Fibroblast of lung (primary cell): ENCODE data around the gene MSN. TPM values are rescaled to one million over a fixed set of nuclear protein-coding genes. Genes with fewer than 3 reads are reported as not detected.

ENCODE experiments used
- DNase-seq, 2 donors: peaks; one replicate each; pipeline versions ENCODE4 v3.0.0 to v3.0.0-alpha.2; 2010; ENCODE audit warnings: low read depth in 2 of 2
- H2AFZ ChIP-seq: 2 replicates; pipeline ENCODE4 v1.5.1; 2012; ENCODE audit warnings: low read length, control low read depth, inconsistent platforms
- H3K27ac ChIP-seq: 2 replicates; pipeline ENCODE4 v1.5.1; 2011; ENCODE audit warnings: low read length, control low read depth; ENCODE audit not compliant: insufficient read depth
- H3K27me3 ChIP-seq: 2 replicates; pipeline ENCODE4 v1.5.1; 2011; ENCODE audit warnings: mild to moderate bottlenecking, low read length; ENCODE audit not compliant: control insufficient read depth, insufficient read depth
- H3K36me3 ChIP-seq: 2 replicates; pipeline ENCODE4 v1.5.1; 2011; ENCODE audit warnings: low read length; ENCODE audit not compliant: control insufficient read depth, insufficient read depth
- H3K4me1 ChIP-seq: 2 replicates; pipeline ENCODE4 v1.5.1; 2011; ENCODE audit warnings: low read length; ENCODE audit not compliant: control insufficient read depth, insufficient read depth; ENCODE audit errors: extremely low read depth
- H3K4me2 ChIP-seq: 2 replicates; pipeline ENCODE4 v1.5.1; 2011; ENCODE audit warnings: low read length, control low read depth; ENCODE audit not compliant: insufficient read depth; ENCODE audit errors: extremely low read depth
- H3K4me3 ChIP-seq, 4 experiments: fragments of 200-600 bp in 1 of 4; sonication (generic) in 1 of 4; replicated peaks in 1 of 4; 2 replicates each; pipeline ENCODE4 v1.5.1; 2011 to 2016; ENCODE audit warnings: low read length in 4 of 4, low read depth in 3 of 4, mild to moderate bottlenecking in 3 of 4, control low read depth in 2 of 4, inconsistent platforms in 1 of 4, mixed read lengths in 1 of 4; ENCODE audit not compliant: insufficient read depth in 1 of 4; ENCODE audit errors: control extremely low read depth in 1 of 4
- H3K79me2 ChIP-seq: 2 replicates; pipeline ENCODE4 v1.5.1; 2012; ENCODE audit warnings: mild to moderate bottlenecking, low read length, inconsistent platforms; ENCODE audit not compliant: control insufficient read depth, insufficient read depth
- H3K9ac ChIP-seq: 2 replicates; pipeline ENCODE4 v1.5.1; 2011; ENCODE audit warnings: mild to moderate bottlenecking, low read length, control low read depth; ENCODE audit not compliant: insufficient read depth
- H3K9me3 ChIP-seq: 2 replicates; pipeline ENCODE4 v1.5.1; 2012; ENCODE audit warnings: low read depth, low read length; ENCODE audit not compliant: control insufficient read depth, insufficient read depth
- H4K20me1 ChIP-seq: 2 replicates; pipeline ENCODE4 v1.5.1; 2011; ENCODE audit warnings: low read length; ENCODE audit not compliant: control insufficient read depth, insufficient read depth; ENCODE audit errors: extremely low read depth
- EZH2 ChIP-seq: IDR thresholded peaks from 2 replicates; pipeline ENCODE4 v1.5.1; 2012; ENCODE audit warnings: low read length, control low read depth, mild to moderate bottlenecking; ENCODE audit errors: missing control alignments
- polyA plus RNA-seq, 2 donors: library from polyadenylated mRNA; depleted of rRNA in 1 of 2; stranded (reverse) in 1 of 2; unstranded in 1 of 2; fragments of >200 nt; gene quantifications; 2 replicates each; pipeline ENCODE4 v1.2.1, GENCODE V29; 2011 to 2012; ENCODE audit warnings: missing spikeins in 1 of 2
- total RNA-seq: library from RNA; depleted of rRNA; stranded (reverse); fragments of >200 nt; gene quantifications from 2 replicates; pipeline ENCODE4 v1.2.1, GENCODE V29; 2014
- TF ChIP-seq, protein P1 (sequence below), 2 donors: IDR thresholded peaks in 1 of 2; conservative IDR thresholded peaks in 1 of 2; 1 replicate in 1 of 2; 2 replicates in 1 of 2; pipeline ENCODE4 v1.5.1; 2011 to 2012; ENCODE audit warnings: low read length in 2 of 2, control low read depth in 1 of 2, inconsistent platforms in 1 of 2, low read depth in 1 of 2, mild to moderate bottlenecking in 1 of 2

The MSN gene
- total and polyA plus RNA-seq, 2 donors (not counting 1 experiment from before 2014, with no cell fraction given), result 148 to 488 TPM

DNA sequence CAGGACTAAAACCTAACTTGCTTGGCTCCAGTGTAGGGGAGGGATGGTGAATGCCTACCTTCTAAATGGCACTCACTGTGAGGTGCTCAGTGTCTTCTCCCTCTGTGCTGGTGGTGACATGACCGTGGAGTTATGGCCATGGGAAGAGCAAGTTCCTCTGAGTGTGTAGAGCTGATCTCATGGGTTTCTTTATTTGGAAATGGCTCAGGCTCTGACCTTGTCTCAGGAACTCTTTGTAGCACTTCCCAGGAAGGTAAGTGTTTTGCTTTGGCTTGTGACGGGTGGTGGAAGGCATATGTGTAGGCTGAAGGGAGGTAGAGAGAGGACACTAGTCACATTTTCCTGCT is 6.4 kb downstream of the MSN start:
- Histone ChIP-seq H3K4me1 (peaks cover 10% of the 10 kb centered on the region), H4K20me1 (no peaks in the 10 kb centered on the region), H3K4me3 (peak overlapping the region in 2 of 4 experiments; percentile 8 to 28), H3K27ac (peak overlapping the region; percentile 76), H3K27me3 (no peaks in the 10 kb centered on the region), H3K9me3 (no peaks in the 10 kb centered on the region), H3K36me3 (no peaks in the 10 kb centered on the region), H3K4me2 (peak overlapping the region; percentile 21), H3K79me2 (peaks cover 89% of the 10 kb centered on the region), H2AFZ (no peak overlapping the region), H3K9ac (no peak overlapping the region)
- TF ChIP-seq, protein P1, sequence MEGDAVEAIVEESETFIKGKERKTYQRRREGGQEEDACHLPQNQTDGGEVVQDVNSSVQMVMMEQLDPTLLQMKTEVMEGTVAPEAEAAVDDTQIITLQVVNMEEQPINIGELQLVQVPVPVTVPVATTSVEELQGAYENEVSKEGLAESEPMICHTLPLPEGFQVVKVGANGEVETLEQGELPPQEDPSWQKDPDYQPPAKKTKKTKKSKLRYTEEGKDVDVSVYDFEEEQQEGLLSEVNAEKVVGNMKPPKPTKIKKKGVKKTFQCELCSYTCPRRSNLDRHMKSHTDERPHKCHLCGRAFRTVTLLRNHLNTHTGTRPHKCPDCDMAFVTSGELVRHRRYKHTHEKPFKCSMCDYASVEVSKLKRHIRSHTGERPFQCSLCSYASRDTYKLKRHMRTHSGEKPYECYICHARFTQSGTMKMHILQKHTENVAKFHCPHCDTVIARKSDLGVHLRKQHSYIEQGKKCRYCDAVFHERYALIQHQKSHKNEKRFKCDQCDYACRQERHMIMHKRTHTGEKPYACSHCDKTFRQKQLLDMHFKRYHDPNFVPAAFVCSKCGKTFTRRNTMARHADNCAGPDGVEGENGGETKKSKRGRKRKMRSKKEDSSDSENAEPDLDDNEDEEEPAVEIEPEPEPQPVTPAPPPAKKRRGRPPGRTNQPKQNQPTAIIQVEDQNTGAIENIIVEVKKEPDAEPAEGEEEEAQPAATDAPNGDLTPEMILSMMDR (conservative IDR thresholded peaks at IDR 0.05 in 1 of 2, IDR thresholded peaks at IDR 0.05 in 1 of 2; ENCODE audit: low read depth in 1 of 2, low read length in 2 of 2), result no peak
- no peak for TF ChIP-seq EZH2
- DNase-seq, result no peak

DNA sequence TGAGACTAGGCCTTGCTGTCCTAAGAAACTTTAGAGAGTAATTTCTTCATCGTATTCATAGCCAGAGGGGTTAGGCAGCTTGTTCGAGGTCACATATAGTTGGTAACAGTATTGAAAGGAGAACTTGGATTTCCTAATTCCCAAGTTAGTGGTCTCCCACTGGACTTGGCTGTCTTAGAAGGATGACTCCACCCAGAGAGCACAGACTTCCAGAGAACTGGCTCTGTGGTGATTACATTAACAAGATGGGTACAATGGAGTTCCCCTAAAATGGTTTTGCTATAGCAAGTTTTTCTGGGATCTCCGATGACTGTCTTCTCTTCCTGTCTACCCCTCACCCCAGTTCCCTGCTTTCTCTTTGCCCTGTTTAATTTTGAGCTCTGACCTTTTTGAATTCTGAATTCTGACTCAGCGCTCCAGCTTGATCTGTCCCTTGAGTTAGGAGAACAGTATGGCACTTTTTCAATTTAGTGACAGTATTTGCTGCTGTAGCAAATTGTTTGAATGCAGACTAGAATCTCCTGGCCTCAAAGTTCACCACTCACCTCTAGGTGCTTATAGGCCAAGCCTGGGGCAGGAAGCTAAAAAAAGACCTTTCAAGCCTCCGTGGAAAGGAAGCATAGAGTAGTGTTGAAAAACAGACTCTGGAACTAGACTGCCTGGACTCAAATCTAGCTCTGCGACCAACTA is 6.9 kb downstream of the MSN start:
- Histone ChIP-seq H3K4me1 (peaks cover 10% of the 10 kb centered on the region), H4K20me1 (no peaks in the 10 kb centered on the region), H3K9ac (no peak overlapping the region), H3K27me3 (no peaks in the 10 kb centered on the region), H3K9me3 (no peaks in the 10 kb centered on the region), H3K27ac (peak overlapping the region; percentile 76), H2AFZ (no peak overlapping the region), H3K79me2 (peaks cover 89% of the 10 kb centered on the region), H3K4me3 (peak overlapping the region in 2 of 4 experiments; percentile 8 to 28), H3K4me2 (peak overlapping the region; percentile 21), H3K36me3 (no peaks in the 10 kb centered on the region)
- TF ChIP-seq EZH2, result no peak
- TF ChIP-seq, protein P1 (conservative IDR thresholded peaks at IDR 0.05 in 1 of 2, IDR thresholded peaks at IDR 0.05 in 1 of 2; ENCODE audit: low read depth in 1 of 2, low read length in 2 of 2), result no peak
- peak; percentile 21 to 67 for DNase-seq

DNA sequence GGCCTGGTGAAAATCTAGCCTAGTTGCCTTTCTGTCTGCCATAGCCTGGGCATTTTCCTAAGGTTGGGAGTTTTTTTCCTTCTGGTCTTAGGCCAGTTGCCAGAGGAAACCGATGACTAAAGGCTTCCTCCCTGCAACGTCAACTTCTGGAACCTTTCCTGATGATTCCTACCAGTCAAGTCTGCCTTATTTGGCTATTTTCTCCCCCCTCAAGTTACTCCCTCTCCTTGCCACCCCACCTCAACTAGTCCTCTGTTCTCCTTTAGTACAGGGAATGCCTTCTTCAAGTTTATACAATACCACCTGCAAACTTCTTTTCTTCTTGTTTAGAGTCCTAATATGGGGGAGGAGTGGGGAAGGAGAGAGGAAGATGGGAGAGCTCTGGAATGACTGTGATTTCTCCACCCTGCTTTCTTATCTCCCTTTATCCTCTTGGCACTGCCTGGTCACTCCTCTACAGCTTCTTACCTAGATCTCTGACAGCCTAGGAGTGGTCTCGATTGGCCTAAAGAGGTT is 10.6 kb downstream of the MSN start:
- Histone ChIP-seq H3K9ac (no peak overlapping the region), H3K4me1 (peaks cover 8% of the 10 kb centered on the region)

More for the DNA sequence above, 10.6 kb downstream of the MSN start:
- DNase-seq, result peak; percentile 92 to 95
- Histone ChIP-seq H3K4me2 (peak overlapping the region; percentile 60), H3K36me3 (no peaks in the 10 kb centered on the region), H2AFZ (no peak overlapping the region), H3K27me3 (no peaks in the 10 kb centered on the region), H4K20me1 (no peaks in the 10 kb centered on the region), H3K4me3 (peak overlapping the region in 1 of 4 experiments; percentile 25), H3K9me3 (no peaks in the 10 kb centered on the region), H3K27ac (peak overlapping the region; percentile 77), H3K79me2 (peaks cover 91% of the 10 kb centered on the region)
- TF ChIP-seq, protein P1 (conservative IDR thresholded peaks at IDR 0.05 in 1 of 2, IDR thresholded peaks at IDR 0.05 in 1 of 2; ENCODE audit: low read depth in 1 of 2, low read length in 2 of 2), result no peak
- no peak for TF ChIP-seq EZH2
